ENCODE results near the gene TECPR2.

GRCh38 chr14:102479107-102479506 lies 116.4 kb downstream of the TECPR2 start:
- TF ChIP-seq CREB5 (CRISPR knock-in tag; IDR thresholded peaks at IDR 0.05; ENCODE audit: low read depth) = no peak
- TF ChIP-seq PATZ1 (CRISPR knock-in tag; IDR thresholded peaks at IDR 0.05; ENCODE audit: borderline replicate concordance) = no peak
- TF ChIP-seq ARNTL (CRISPR knock-in tag; IDR thresholded peaks at IDR 0.05; ENCODE audit: borderline replicate concordance, low read depth) = no peak
- no peak for TF ChIP-seq ZC3H10 (CRISPR knock-in tag; IDR thresholded peaks at IDR 0.05)
- no peak for TF ChIP-seq BACH2 (CRISPR knock-in tag; IDR thresholded peaks at IDR 0.05; ENCODE audit: borderline replicate concordance)
- no peak for TF ChIP-seq TSHZ2 (CRISPR knock-in tag; IDR thresholded peaks at IDR 0.05)
- TF ChIP-seq ZFP3 (CRISPR knock-in tag; IDR thresholded peaks at IDR 0.05) = no peak
- TF ChIP-seq SNAI2 (CRISPR knock-in tag; IDR thresholded peaks at IDR 0.05) = no peak
- no peak for TF ChIP-seq CSDC2 (CRISPR knock-in tag; IDR thresholded peaks at IDR 0.05)
- TF ChIP-seq ZFP30 (CRISPR knock-in tag; IDR thresholded peaks at IDR 0.05) = no peak

All from SK-N-SH treated with all-trans-retinoic acid at 6 μM for 48 hours (cell line).